ENCODE measurements around the gene CNRIP1.

GRCh38 chr2:68246396-68246795 is 73.4 kb downstream of the CNRIP1 start:
- TF ChIP-seq CTCF (IDR thresholded peaks at IDR 0.05; ENCODE audit: low read depth, low read length, poor library complexity, severe bottlenecking): no peak
- TF ChIP-seq EZH2phosphoT487 (IDR thresholded peaks at IDR 0.05; ENCODE audit: borderline replicate concordance, low read length): no peak

All from DOHH2 (cell line).